K562 (cell line): ENCODE results near the gene AXIN2. TPM values are rescaled to one million over a fixed set of nuclear protein-coding genes. Genes with fewer than 3 reads are reported as not detected.

Source experiments
- ATF4 ChIP-seq: fragments of 450-650 bp; formaldehyde crosslinking; IDR thresholded peaks from 2 replicates; pipeline ENCODE4 v1.4.0; 2022; ENCODE audit warnings: mild to moderate bottlenecking, moderate library complexity
- COPS2 ChIP-seq: fragments of 450-650 bp; conservative IDR thresholded peaks from 2 replicates; pipeline ENCODE4 v1.6.1; 2016; ENCODE audit warnings: mild to moderate bottlenecking, moderate library complexity
- CTCFL ChIP-seq: IDR thresholded peaks from 2 replicates; pipeline ENCODE4 v1.6.1; 2011; ENCODE audit warnings: borderline replicate concordance, low read depth, mild to moderate bottlenecking, moderate library complexity, low read length; ENCODE audit not compliant: insufficient read depth, poor library complexity, severe bottlenecking
- EP400 ChIP-seq: fragments of 450-650 bp; IDR thresholded peaks from 2 replicates; pipeline ENCODE4 v1.6.1; 2017; ENCODE audit warnings: antibody characterized with exemption, mild to moderate bottlenecking, moderate library complexity
- ETS2 ChIP-seq: IDR thresholded peaks from 2 replicates; pipeline ENCODE4 v1.6.1; 2016; ENCODE audit warnings: borderline replicate concordance, missing genetic modification characterization, mild to moderate bottlenecking, moderate library complexity, missing compliant biosample characterization; ENCODE audit not compliant: poor library complexity, severe bottlenecking
- IRF2 ChIP-seq: sonication (generic); formaldehyde crosslinking; IDR thresholded peaks from 2 replicates; pipeline ENCODE4 v1.8.1; 2022; ENCODE audit warnings: mild to moderate bottlenecking, missing genetic modification reagents
- MNT ChIP-seq, 2 experiments: fragments of 450-650 bp; conservative IDR thresholded peaks; 2 replicates each; pipeline ENCODE4 v1.6.1; 2017; ENCODE audit warnings: mild to moderate bottlenecking in 2 of 2, moderate library complexity in 2 of 2
- PBX2 ChIP-seq, 2 experiments: IDR thresholded peaks in 1 of 2; conservative IDR thresholded peaks in 1 of 2; 2 replicates each; pipeline ENCODE4 v1.6.1; 2016; ENCODE audit warnings: low read depth in 2 of 2, mild to moderate bottlenecking in 1 of 2, missing compliant biosample characterization in 1 of 2, missing genetic modification characterization in 1 of 2, moderate library complexity in 1 of 2
- PHB2 ChIP-seq: fragments of 450-650 bp; IDR thresholded peaks from 2 replicates; pipeline ENCODE4 v1.6.1; 2017; ENCODE audit warnings: low read depth
- POLR2A ChIP-seq: fragments of 450-650 bp; conservative IDR thresholded peaks from 2 replicates; pipeline ENCODE4 v1.6.1; 2016
- SLC30A9 ChIP-seq: fragments of 250-450 bp; sonication (Bioruptor Pico); IDR thresholded peaks from 2 replicates; pipeline ENCODE4 v1.8.0; 2022; ENCODE audit warnings: mild to moderate bottlenecking, moderate library complexity
- SRSF3 ChIP-seq: fragments of 200-400 bp; formaldehyde crosslinking; IDR thresholded peaks from 2 replicates; pipeline ENCODE4 v1.6.1; 2016; ENCODE audit warnings: mild to moderate bottlenecking, low read length, moderate library complexity; ENCODE audit not compliant: insufficient read depth
- ZC3H4 ChIP-seq: sonication (generic); formaldehyde crosslinking; IDR thresholded peaks from 2 replicates; pipeline ENCODE4 v1.9.0; 2021; ENCODE audit warnings: missing genetic modification reagents, borderline replicate concordance
- ZMIZ1 ChIP-seq, 2 experiments: fragments of 150-350 bp in 1 of 2; IDR thresholded peaks; 2 replicates each; pipeline ENCODE4 v1.6.1; 2012 to 2016; ENCODE audit warnings: low read depth in 2 of 2, low read length in 2 of 2, mild to moderate bottlenecking in 1 of 2, moderate library complexity in 1 of 2
- ZNF224 ChIP-seq: sonication (generic); formaldehyde crosslinking; IDR thresholded peaks from 2 replicates; pipeline ENCODE4 v1.8.0; 2022; ENCODE audit warnings: mild to moderate bottlenecking, missing genetic modification reagents
- polyA plus RNA-seq, 8 experiments: library from polyadenylated mRNA; depleted of rRNA in 4 of 8; stranded (reverse) in 5 of 8; unstranded in 3 of 8; fragments of >200 nt; fragmentation: Nextera tagmentation in 2 of 8; fragmentation: Illumina TruSeq in 1 of 8; extraction: Ambion mirVana in 2 of 8; extraction: Trizol in 1 of 8; gene quantifications; 2 replicates each; pipeline versions ENCODE4 v1.2.1 to v1.2.3, GENCODE V29; 2011 to 2014; ENCODE audit warnings: inconsistent platforms in 1 of 8, missing spikeins in 1 of 8
- total RNA-seq, 7 experiments: library from RNA; depleted of rRNA in 6 of 7; stranded (reverse); fragments of >200 nt in 6 of 7; fragmentation: Illumina TruSeq in 2 of 7; extraction: Trizol in 2 of 7; gene quantifications; 2 replicates each; pipeline versions ENCODE4 v1.2.1 to v1.2.3, GENCODE V29; 2011 to 2021; ENCODE audit warnings: low replicate concordance in 1 of 7

AXIN2 gene
- total and polyA plus RNA-seq, 9 of the 15 experiments (the other 6 are each of a cell fraction or from before 2014, with no cell fraction given) = 0.21 to 3.3 (median 1.2) TPM

GRCh38 chr17:65537845-65538674, 23.4 kb downstream of the AXIN2 start (continued):
- no peak for TF ChIP-seq PHB2
- no peak for TF ChIP-seq SLC30A9 (CRISPR knock-in tag)
- TF ChIP-seq MNT (conservative IDR thresholded peaks at IDR 0.05) = peak; percentile 68 to 84
- no peak for TF ChIP-seq ZNF224 (CRISPR knock-in tag)
- TF ChIP-seq EP400 = peak; percentile 72; the same call in 1 of the 2 replicates
- no peak for TF ChIP-seq ZC3H4
- no peak for TF ChIP-seq ATF4
- TF ChIP-seq COPS2 = no peak
- peak; percentile 81 for TF ChIP-seq POLR2A
- no peak for TF ChIP-seq CTCFL
- TF ChIP-seq ZMIZ1 (IDR thresholded peaks at IDR 0.05; ENCODE audit: low read depth in 2 of 2, low read length in 2 of 2) = no peak
- TF ChIP-seq PBX2 (CRISPR knock-in tag; IDR thresholded peaks at IDR 0.05; ENCODE audit: low read depth) = no peak
- TF ChIP-seq PBX2 (tag; conservative IDR thresholded peaks at IDR 0.05; ENCODE audit: low read depth) = no peak
- no peak for TF ChIP-seq SRSF3
- no peak for TF ChIP-seq ETS2 (tag)
- TF ChIP-seq IRF2 (CRISPR knock-in tag) = no peak
